GM21825 (cell line): Measurements from ENCODE around the gene EIF4EBP2.

Experiments used
- ATAC-seq: cut with Tn5 transposase; IDR thresholded peaks from one replicate; pipeline ENCODE4 v1.9.1; 2021; ENCODE audit warnings: mild to moderate bottlenecking, moderate library complexity; ENCODE audit not compliant: unreplicated experiment

The EIF4EBP2 gene

DNA sequence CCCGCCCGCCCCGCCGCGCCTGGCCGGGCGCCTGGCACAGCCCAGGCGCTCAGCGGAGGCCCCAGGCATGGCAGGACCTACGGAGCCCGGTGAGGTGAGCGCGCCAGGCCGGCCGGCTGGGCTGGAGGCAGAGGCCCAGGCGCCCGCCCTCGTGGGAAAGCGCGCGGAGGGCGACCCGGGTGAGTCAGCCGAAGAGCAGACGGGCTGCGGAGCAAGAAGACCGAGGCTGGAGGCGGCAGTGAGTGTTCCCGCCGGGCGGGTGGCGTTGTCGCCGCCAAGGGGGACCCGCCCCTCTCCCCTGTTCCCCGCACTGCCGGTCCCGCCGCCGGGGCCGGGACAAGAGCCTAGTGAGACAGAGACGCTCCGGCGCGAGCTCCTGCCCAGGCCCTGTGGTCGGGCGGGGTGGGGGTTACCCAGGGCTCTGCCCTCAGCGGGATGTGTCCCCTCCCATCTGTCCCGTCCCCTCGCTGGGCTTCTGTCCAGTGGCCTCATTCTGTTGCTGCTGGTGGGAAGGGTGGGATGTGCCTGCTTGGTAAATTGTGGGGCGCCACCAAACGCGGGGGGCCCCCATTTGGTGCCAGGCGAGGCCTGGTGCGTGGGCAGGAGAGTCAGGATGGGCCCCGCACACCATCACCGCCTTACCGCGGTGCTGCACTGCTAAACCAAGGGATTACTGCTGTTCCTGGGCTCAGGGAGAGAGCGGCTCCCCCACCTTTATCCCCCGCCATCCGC lies 54.5 kb downstream of the EIF4EBP2 start:
- ATAC-seq = no peak

DNA sequence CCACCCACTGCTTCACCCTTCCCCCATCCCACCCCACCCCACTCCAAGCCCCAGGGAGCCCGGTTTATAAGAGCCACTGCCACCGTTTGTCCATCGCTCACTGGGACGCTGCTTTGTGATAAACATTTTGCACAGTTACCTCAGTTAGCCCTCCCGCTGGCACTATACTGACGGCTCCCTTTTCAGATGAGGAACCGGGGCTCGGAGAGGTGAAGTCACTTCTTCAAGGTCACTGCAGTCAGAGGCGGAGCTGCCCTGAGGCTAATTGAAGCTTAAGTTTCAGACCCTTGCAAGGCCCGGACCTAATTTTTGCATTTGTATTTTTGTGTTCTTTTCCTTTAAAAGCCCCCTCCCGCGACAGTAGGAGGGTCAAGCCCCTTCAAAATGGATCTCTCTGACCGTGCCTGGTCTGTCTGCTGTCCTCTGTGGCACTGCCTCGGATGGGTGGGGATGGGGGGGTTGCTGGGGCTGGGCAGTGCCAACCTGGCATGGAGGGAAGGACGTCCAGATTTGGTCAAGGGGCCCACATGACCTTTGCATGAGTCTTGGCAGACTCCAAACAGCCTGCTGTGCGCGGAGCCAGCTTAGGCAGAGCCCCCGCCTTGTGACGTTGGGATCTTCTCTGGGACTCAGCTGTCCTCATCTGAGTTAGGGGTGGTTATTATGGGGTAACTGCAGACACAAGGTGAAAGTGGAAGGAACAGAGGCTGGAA lies 55.3 kb downstream of the EIF4EBP2 start:
- ATAC-seq = no peak

DNA sequence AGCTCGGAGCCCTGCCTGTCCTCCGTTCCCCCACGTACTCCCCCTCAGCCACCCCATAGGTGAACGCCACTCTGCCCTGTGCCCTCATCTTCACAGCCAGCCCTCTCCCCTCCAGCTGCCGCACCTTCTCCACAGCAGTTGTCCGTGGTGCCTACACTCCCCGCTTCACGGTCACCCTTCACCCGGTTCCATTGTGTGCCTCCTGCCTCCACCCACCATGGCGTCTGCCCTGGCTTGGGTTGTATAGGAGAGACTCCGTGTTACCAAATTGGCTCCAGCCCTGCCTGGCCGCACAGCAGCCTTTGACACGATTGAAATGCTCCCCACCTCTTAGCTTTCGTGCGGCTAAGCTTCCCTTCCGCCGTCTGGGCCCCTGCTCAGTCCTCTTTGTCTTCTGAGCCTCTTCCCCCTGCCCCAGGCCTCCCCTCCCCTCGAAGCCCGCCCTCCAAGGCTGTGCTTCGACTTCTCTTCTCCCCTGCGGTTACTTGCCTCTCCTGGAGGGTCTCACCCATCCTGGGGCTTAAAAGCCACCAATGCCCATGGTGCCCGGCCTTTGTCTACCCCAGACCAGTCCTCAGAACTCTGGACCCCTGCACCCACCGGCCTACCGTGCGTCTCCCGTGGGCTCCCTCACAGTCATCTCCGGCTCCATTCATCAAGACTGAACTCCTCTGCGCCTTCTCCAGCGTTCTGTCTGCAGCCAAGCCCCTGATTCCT lies 56.0 kb downstream of the EIF4EBP2 start:
- ATAC-seq = no peak

DNA sequence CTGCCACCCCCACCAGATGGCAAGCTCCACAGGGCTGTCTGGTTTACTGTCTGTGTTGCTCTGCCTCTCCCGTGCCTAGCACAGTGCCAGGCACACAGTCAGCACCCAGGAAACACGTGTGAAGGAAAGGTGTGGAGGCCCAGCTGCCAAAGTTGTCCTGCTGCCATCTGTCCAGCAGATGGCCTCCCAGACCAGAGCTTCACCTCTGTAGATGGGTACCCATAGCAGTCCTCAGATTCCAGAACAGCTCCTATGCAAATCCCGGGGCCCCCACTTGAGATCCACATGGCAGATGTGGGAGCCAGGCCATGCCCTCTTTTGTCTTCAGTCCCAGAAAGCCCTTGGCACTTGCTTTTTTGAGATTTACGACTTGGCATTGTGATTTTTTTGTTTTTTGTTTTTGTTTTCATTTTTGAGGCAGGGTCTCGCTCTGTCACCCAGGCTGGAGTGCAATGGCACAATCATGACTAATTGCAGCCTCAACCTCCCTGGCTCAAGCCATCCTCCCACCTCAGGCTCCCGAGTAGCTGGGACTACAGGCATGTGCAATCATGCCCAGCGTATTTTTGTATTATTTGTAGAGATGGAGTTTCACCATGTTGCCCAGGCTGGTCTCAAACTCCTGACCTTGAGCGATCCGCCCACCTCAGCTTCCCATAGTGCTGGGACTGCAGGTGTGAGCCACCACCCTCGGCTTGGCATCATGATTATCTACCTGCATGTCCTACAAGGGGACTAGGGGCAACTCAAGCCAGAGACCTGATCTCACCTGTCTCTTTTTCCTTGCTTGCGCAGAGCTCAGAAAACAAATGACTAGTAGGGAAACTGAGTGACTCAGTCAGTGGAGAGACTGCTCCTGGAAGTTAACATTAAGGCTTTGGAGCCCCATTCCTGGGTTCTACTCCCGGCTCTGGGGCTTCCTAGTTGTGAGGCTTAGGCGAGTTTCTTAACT lies 57.7 kb downstream of the EIF4EBP2 start:
- ATAC-seq = no peak

DNA sequence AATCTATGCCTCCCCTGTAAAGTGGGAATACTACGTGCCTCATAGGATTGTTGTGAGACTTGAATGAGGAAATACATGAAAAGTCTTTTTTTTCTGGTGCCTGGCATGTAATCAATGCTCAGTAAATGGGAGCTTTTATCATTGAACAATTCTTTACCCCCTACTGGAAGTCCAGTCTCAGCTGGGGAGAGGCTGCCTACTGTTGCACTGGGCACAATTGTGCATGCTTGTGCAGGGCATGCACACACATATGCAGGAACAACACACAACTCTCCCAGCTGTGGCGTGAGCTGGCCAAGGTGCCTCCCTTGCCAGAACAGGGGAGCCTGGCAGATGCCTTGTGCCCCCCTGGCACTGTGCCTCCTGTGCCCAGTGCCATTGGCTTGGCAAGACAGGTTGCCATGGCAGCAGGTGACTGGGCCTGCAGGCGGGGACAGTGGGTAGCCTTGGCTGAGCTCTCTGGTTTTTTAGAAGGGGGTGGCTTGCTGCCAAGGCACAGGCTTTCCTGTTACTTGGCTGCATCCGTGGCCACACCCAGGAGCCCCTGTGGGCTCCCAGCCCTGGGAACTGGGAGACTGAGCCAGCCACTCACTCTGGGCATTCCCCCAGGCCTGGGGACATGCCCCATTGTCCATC lies 58.5 kb downstream of the EIF4EBP2 start:
- no peak for ATAC-seq

DNA sequence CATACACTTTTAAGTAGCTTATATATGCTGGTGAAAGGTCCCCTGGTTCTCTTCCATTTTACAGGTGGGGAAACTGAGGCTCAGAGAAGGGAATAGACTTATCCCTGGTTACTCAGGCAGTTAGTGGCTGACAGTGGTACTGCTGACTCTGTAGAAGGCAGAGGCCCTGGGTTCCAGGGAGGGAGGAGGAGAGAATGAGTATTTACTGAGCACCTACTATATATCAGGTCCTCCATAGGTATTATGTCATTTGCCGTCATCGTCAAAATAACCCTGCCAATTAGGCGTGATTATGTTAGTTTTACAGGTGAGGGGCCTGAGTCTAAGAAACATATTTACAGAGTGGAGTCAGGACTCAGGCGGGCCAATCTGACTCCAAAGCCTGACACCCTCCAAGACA lies 61.3 kb downstream of the EIF4EBP2 start:
- ATAC-seq = no peak

DNA sequence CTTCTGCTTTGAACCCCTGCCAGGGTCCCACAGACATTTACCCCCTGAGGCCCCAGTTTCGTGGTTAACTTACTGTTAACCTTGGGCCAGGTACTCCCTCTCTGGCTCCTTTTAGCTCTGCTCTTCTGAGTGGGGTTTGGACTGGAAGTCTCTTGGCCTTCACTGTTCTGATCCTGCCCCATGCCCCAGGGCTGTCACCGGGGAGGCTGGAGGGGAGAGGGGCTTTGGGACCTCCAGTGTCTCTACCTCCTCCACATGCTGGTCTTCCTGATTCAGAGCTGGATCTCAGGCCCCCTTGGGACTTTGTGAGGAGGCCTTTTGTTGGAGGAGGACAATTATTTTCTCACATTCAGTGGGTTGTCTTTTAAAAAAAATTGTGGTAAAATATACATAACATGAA lies 61.9 kb downstream of the EIF4EBP2 start:
- ATAC-seq = no peak

DNA sequence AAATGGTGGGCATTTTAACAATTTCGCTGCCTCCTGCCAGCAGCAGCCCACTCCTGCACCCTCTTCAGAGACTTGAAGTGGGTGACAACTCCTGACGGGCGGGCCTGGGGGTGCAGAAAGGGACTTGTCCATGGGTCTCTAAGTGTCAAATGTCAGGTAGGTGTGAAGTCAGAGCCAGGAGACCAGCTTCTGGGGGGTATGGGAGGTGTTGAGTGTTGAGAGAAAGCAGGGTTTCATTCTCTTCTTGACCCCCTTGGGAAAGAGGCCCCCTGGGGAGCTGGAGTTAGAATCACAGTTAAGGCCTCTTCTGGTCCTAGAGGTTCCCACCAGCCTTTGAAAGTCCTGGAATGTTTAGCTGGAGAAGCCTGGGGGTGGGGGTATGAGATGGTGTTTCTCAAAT lies 63.0 kb downstream of the EIF4EBP2 start:
- no peak for ATAC-seq

DNA sequence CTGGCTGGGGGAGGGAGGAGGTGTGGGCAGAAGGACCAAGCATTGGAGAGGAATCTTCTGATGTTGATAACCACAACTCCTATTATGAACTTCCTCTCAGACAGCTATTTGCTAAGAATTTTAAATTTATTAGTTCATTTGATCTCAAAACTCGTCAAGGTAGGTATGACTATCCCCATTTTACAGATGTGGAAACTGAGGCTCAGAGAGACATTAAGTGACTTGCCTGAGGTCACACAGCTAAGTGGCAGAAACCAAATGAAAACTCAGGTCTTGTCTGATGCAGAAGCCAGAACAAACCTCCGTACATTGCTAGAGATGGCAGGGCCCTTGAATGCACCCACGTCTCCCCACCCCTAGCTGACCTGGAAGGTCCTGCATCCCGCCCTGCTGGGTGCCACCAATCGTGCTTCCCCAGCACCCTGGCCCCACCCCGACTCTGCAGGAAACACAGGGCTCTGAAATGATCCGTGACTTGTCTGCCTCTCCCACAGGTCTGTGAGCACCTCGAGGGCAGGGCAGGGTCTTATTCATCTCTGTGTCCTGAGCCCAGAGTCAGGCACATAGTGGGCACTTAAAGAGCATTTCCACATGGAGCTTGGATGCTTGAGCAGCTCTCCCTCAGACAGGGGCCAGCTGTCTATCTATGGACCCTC lies 69.0 kb downstream of the EIF4EBP2 start:
- no peak for ATAC-seq

DNA sequence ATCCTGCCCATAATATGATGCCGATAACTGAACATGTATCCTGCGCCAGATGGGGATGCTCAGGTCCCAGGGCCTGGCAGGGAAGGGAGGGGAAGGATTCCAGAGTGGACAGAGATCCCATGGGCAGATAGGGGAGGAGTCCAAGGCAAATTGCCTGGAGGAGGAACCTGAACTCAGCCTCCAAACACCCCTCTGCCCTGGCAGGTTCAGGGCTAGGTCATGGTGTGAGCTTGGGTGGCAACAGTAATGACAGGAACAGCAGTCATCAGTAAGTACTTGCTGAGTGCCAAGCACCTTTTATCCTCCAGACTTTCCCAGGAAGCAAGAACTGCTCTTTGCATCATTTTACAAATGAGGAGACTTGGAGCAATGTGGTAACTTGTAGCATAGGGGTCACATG lies 70.8 kb downstream of the EIF4EBP2 start:
- ATAC-seq = no peak

DNA sequence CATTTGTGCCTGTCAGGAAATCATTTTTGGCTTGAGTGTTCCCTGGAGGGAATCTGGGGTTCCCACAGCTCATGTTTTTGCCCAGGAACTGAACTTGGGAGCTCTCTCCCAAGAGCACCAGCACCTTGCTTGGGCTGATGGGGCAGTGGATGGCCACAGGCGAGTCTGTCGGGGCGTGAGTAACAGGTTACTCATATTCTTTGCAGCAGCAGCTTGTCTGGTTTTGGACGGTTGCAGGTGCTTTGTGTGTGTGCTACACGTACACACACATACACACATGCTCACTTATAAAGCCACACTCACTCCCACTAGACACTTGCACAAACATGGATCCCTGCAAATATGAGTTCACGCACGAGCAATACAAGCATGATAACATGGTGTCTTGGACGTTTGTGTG lies 71.7 kb downstream of the EIF4EBP2 start:
- no peak for ATAC-seq

DNA sequence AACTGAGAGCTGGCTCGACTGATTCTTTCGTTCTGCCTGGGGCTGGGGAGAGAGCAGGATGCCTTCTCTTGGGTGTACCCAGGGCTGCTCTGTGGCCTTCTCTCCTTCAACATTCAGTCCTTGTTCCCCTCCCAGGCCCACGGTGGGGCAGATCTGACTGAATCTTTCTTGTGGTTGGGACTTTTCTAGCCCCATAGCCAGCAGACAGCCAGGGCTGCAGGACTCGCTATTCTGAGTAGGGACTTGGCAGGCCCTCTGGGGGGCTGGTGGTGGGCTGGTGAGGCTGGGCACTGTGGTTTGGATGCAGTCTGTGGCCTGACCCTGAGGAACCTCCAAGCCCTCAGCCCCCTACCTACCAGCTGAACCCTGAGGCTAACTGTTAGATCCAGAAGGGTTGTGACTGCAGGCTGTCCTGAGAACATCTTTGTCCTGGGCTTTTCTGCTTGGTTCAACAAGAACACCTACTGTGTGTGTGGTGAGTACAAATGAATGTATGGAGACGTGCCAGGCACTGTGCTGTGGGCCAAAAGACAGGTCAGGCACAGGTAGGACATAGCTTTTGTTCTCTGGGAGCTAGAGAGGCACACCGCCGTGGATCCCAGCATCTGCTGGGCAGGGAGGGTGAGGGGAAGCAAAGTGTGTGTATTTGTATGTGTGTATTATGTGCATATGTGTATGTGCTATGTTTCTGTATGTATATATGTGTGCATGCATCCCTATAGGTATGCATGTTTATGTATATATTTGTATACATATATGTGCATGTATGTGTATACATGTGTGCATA lies 72.5 kb downstream of the EIF4EBP2 start:
- ATAC-seq = no peak

DNA sequence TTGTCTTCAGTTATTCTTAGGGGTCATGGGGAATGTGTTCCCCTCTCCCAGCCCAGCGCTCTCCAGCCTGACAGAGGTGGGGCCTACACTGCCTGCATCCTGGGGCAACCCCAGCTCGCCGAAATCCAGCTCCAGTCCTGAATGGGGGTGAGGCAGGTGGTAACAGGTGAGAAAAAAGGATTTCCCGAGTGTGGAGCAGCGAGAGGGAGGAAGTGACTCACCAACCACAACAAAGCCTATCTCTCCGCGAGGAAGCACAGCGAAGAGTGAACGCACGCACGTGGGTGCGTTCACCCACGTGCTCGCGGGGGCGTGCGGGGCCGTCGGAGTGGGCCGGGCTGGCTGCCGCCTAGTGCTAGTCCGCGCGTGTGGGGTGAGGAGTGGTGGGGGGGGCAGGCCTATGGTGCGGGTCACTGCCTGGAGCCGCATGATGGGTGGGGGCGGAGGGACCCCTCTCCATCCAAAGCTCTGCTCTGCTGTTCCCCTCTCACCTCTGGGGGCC lies 73.8 kb downstream of the EIF4EBP2 start:
- no peak for ATAC-seq
